HepG2 (cell line): ENCODE results near the gene RASD1. TPM values are rescaled to one million over a fixed set of nuclear protein-coding genes. Genes with fewer than 3 reads are reported as not detected.

ENCODE experiments used
- ATAC-seq: fragments of 200-7000 bp; cut with Tn5 transposase; 3 replicates; pipeline ENCODE4 v1.9.1; 2020; ENCODE audit warnings: mild to moderate bottlenecking, moderate library complexity
- BruUV-seq: library from RNA; stranded (reverse); fragments of 400-500 nt; replicated peaks from 2 replicates; lab custom pipeline; 2021; lab: Mats Ljungman, UMichigan
- CTCF ChIA-PET: fragments of 300-600 bp; formaldehyde crosslinking; extraction: SDS; loops from one replicate; lab custom pipeline; 2021; ENCODE audit warnings: low total read pairs, inconsistent platforms, low intra/inter-chr PET ratio; lab: Yijun Ruan, JAX
- POLR2A ChIA-PET: fragments of 350-600 bp; sonication (Branson Sonifier 250); formaldehyde crosslinking; loops from one replicate; lab custom pipeline; 2020; ENCODE audit warnings: antibody characterized with exemption, inconsistent platforms; lab: Yijun Ruan, JAX
- DNase-seq: peaks from one replicate; pipeline ENCODE4 v3.0.0-alpha.2; 2015; ENCODE audit warnings: low spot score
- FAIRE-seq: peaks from 3 replicates; lab custom pipeline; 2011; peaks lifted over from hg19 to GRCh38; lab: Jason Lieb, UNC
- H2AFZ ChIP-seq: one replicate; pipeline ENCODE4 v1.6.1; 2011; ENCODE audit warnings: low read length, inconsistent platforms
- H3K27ac ChIP-seq: fragments of 300-600 bp; 3 replicates; pipeline ENCODE4 v1.8.0; 2011; ENCODE audit warnings: mixed run types, mild to moderate bottlenecking, mixed read lengths, low read length, inconsistent platforms; ENCODE audit not compliant: insufficient read depth; ENCODE audit errors: extremely low read length
- H3K27me3 ChIP-seq, 2 experiments: fragments of 200-600 bp in 1 of 2; 2 replicates in 1 of 2; 3 replicates in 1 of 2; pipeline versions ENCODE4 v1.6.0 to v1.8.0; 2011; ENCODE audit warnings: low read length in 2 of 2, mild to moderate bottlenecking in 2 of 2, moderate library complexity in 2 of 2, inconsistent platforms in 1 of 2; ENCODE audit not compliant: insufficient read depth in 2 of 2, control insufficient read depth in 1 of 2
- H3K36me3 ChIP-seq, 2 experiments: fragments of 200-600 bp in 1 of 2; replicated peaks in 1 of 2; 2 replicates in 1 of 2; 3 replicates in 1 of 2; pipeline versions ENCODE4 v1.5.1 to v1.8.0; 2011; ENCODE audit warnings: low read length in 2 of 2, inconsistent platforms in 1 of 2; ENCODE audit not compliant: insufficient read depth in 2 of 2, control insufficient read depth in 1 of 2
- H3K4me1 ChIP-seq: 2 replicates; pipeline ENCODE4 v1.5.1; 2012; ENCODE audit warnings: low read length, inconsistent platforms; ENCODE audit not compliant: insufficient read depth
- H3K4me2 ChIP-seq: 2 replicates; pipeline ENCODE4 v1.6.0; 2011; ENCODE audit warnings: low read depth, low read length, inconsistent platforms
- H3K4me3 ChIP-seq, 3 experiments: fragments of 200-600 bp in 1 of 3; sonication (generic), shearing (Covaris generic) in 1 of 3; replicated peaks in 1 of 3; 2 replicates each; pipeline ENCODE4 v1.5.1; 2011 to 2016; ENCODE audit warnings: low read length in 3 of 3, inconsistent platforms in 2 of 3, low read depth in 2 of 3, mild to moderate bottlenecking in 2 of 3, control low read depth in 1 of 3, mixed read lengths in 1 of 3; ENCODE audit not compliant: insufficient read depth in 1 of 3
- H3K79me2 ChIP-seq: one replicate; pipeline ENCODE4 v1.6.1; 2011; ENCODE audit warnings: low read length, inconsistent platforms; ENCODE audit not compliant: insufficient read depth
- H3K9ac ChIP-seq: 2 replicates; pipeline ENCODE4 v1.6.0; 2011; ENCODE audit warnings: mild to moderate bottlenecking, low read depth, low read length, inconsistent platforms; ENCODE audit not compliant: insufficient read depth
- H3K9me3 ChIP-seq: 2 replicates; pipeline ENCODE4 v1.5.1; 2012; ENCODE audit warnings: mild to moderate bottlenecking, low read length
- H4K20me1 ChIP-seq: 2 replicates; pipeline ENCODE4 v1.6.0; 2011; ENCODE audit warnings: inconsistent platforms, mild to moderate bottlenecking, low read length, moderate library complexity; ENCODE audit not compliant: insufficient read depth
- MNT ChIP-seq: fragments of 450-650 bp; IDR thresholded peaks from 2 replicates; pipeline ENCODE4 v1.6.1; 2016
- TFDP1 ChIP-seq: IDR thresholded peaks from 2 replicates; pipeline ENCODE4 v1.6.1; 2016; ENCODE audit warnings: missing compliant biosample characterization, missing genetic modification reagents, borderline replicate concordance
- ZBTB33 ChIP-seq: sonication (generic); formaldehyde crosslinking; IDR thresholded peaks from 2 replicates; pipeline ENCODE4 v1.4.0; 2020; ENCODE audit warnings: missing genetic modification reagents
- ZNF580 ChIP-seq: IDR thresholded peaks from 2 replicates; pipeline ENCODE4 v1.6.1; 2016; ENCODE audit warnings: low read depth, borderline replicate concordance
- ZNF589 ChIP-seq: sonication (generic); formaldehyde crosslinking; conservative IDR thresholded peaks from 2 replicates; pipeline ENCODE4 v1.8.0; 2022; ENCODE audit warnings: mild to moderate bottlenecking, moderate library complexity, missing genetic modification reagents
- ZNF687 ChIP-seq: sonication (generic); formaldehyde crosslinking; IDR thresholded peaks from 2 replicates; pipeline ENCODE4 v1.5.1; 2020; ENCODE audit warnings: mild to moderate bottlenecking, missing genetic modification reagents, moderate library complexity
- WGBS: methylation state at CpG from one replicate; pipeline ENCODE4 v1.1.6; 2017; ENCODE audit warnings: low lambda C conversion rate; 5-methylcytosine and 5-hydroxymethylcytosine counted together
- in situ Hi-C: cut with HindIII; loops from 2 replicates; pipeline ENCODE4 v1.10.0; 2017; ENCODE audit warnings: low pct_unique_long_range_greater_than_20kb; ENCODE audit not compliant: extremely low pct_ligation_motif_present
- intact Hi-C: fragments of 100-400 bp; cut with micrococcal nuclease; formaldehyde crosslinking; loops from one replicate; pipeline ENCODE4 v1.10.0; 2022; ENCODE audit not compliant: unreplicated experiment
- polyA plus RNA-seq, 8 experiments: library from polyadenylated mRNA; depleted of rRNA in 3 of 8; stranded (reverse) in 7 of 8; unstranded in 1 of 8; fragments of >200 nt; fragmentation: Illumina TruSeq in 4 of 8; extraction: Trizol in 4 of 8; gene quantifications; 2 replicates each; pipeline versions ENCODE4 v1.2.1 to v1.2.3, GENCODE V29; 2011 to 2016; ENCODE audit warnings: low read depth in 4 of 8, missing spikeins in 1 of 8, mixed read lengths in 1 of 8; ENCODE audit not compliant: insufficient read depth in 1 of 8
- total RNA-seq, 5 experiments: library from RNA; depleted of rRNA; stranded (reverse); fragments of >200 nt; fragmentation: Illumina TruSeq; extraction: Trizol; gene quantifications; 2 replicates each; pipeline ENCODE4 v1.2.3, GENCODE V29; 2016; ENCODE audit warnings: low read depth in 1 of 5

Gene RASD1
- total and polyA plus RNA-seq, 2 of the 13 experiments (the other 11 are each of a cell fraction or from before 2014, with no cell fraction given) = 1.6 to 4.2 TPM

- Histone ChIP-seq H2AFZ (no peak overlapping the region), H3K36me3 (no peaks in the 10 kb centered on the region), H3K4me1 (peaks cover 26% of the 10 kb centered on the region), H3K9me3 (no peaks in the 10 kb centered on the region), H3K4me2 (no peak overlapping the region), H3K9ac (no peak overlapping the region), H3K79me2 (no peaks in the 10 kb centered on the region), H3K27ac (no peak overlapping the region), H4K20me1 (no peaks in the 10 kb centered on the region), H3K4me3 (no peak overlapping the region), H3K27me3 (peaks cover 4 to 52% of the 10 kb centered on the region in 2 experiments; a peak in 4 of 5 replicates)
- FAIRE-seq (no peak), ATAC-seq (no peak), DNase-seq (no peak)
- 73% methylated on average over 10 of the region's 16 CpGs for WGBS
- POLR2A ChIA-PET = interaction anchor here (1.4 kb wide), 1 partner anchor 70 kb away, joined by 4 read pairs; no protein-coding TSS in a partner anchor
- in situ Hi-C loops = loop anchor here (5.0 kb wide), 1 partner anchor 141 kb away; no protein-coding TSS in a partner anchor
- intact Hi-C loops = loop anchor here (5.0 kb wide), 1 partner anchor 51 kb away; no protein-coding TSS in a partner anchor
- no TSS peak for BruUV-seq
- TF ChIP-seq ZNF589 (CRISPR knock-in tag) = no peak
- peak; percentile 22; the same call in 1 of the 2 replicates for TF ChIP-seq TFDP1 (CRISPR knock-in tag)
- TF ChIP-seq ZBTB33 (CRISPR knock-in tag) = peak; percentile 25; the same call in 1 of the 2 replicates
- 0 out of 2 replicates have a peak, but pooled peaks have one; percentile 18 for TF ChIP-seq ZNF687 (CRISPR knock-in tag)
- TF ChIP-seq ZNF580 = no peak
- TF ChIP-seq MNT = 0 out of 2 replicates have a peak, but pooled peaks have one; percentile 12
- CTCF ChIA-PET = interaction anchor here (3.3 kb wide), 1 partner anchor 71 kb away, joined by 55 read pairs; no protein-coding TSS in a partner anchor
Observed at GRCh38 chr17:17498606-17499301, 2.6 kb upstream of the RASD1 start.
